ENCODE results near the gene MLXIP. TPM values are rescaled to one million over a fixed set of nuclear protein-coding genes. Genes with fewer than 3 reads are reported as not detected.

Gene MLXIP
- total and polyA plus RNA-seq, 2 donors from 2014 or later: 10.9 to 67.6 TPM

DNA sequence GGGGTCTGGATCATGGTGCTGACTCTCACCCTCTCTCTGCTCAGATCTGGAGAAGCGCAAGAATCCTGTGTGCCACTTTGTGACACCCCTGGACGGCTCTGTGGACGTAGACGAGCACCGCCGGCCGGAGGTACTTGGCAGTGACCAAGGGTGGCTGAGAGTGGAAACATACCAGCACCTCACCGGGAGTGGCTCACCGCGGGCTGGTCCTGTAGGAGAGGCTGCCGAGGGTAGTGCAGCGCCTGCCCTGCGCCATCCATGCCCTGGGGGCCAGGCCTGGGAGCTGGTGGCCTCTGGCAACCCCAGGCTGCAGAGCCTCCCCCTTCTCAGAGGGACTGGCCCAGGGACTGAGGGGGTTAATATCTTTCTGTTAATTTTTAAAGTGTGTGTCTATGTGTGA lies 49.3 kb downstream of the MLXIP start:
- H3K27me3 ChIP-seq (ENCODE audit: control insufficient read depth, insufficient read depth, low read length): no peaks in the 10 kb centered on the region
- intact Hi-C loops (cut with DNase I): no loop called here
- no peak overlapping the region for H3K27ac ChIP-seq (ENCODE audit: low read depth in 2 of 2, low read length in 2 of 2)
- no peak overlapping the region for H3K4me3 ChIP-seq (ENCODE audit: low read length in 3 of 3)
- DNase-seq: no peak
- H3K36me3 ChIP-seq (ENCODE audit: control insufficient read depth in 2 of 3, insufficient read depth in 3 of 3, low read length in 3 of 3): peaks cover 0 to 43% (median 24%) of the 10 kb centered on the region in 3 donors
- peaks cover 0 to 24% (median 18%) of the 10 kb centered on the region in 3 donors for H3K4me1 ChIP-seq (ENCODE audit: control insufficient read depth in 2 of 3, insufficient read depth in 2 of 3, low read depth in 1 of 3, low read length in 3 of 3)
- H3K9me3 ChIP-seq (ENCODE audit: control insufficient read depth in 2 of 3, insufficient read depth in 1 of 3, low read length in 3 of 3): no peaks in the 10 kb centered on the region
- no peak for FAIRE-seq
- no peak overlapping the region for H3K9ac ChIP-seq (ENCODE audit: low read length in 3 of 3)
- TF ChIP-seq, protein P1, sequence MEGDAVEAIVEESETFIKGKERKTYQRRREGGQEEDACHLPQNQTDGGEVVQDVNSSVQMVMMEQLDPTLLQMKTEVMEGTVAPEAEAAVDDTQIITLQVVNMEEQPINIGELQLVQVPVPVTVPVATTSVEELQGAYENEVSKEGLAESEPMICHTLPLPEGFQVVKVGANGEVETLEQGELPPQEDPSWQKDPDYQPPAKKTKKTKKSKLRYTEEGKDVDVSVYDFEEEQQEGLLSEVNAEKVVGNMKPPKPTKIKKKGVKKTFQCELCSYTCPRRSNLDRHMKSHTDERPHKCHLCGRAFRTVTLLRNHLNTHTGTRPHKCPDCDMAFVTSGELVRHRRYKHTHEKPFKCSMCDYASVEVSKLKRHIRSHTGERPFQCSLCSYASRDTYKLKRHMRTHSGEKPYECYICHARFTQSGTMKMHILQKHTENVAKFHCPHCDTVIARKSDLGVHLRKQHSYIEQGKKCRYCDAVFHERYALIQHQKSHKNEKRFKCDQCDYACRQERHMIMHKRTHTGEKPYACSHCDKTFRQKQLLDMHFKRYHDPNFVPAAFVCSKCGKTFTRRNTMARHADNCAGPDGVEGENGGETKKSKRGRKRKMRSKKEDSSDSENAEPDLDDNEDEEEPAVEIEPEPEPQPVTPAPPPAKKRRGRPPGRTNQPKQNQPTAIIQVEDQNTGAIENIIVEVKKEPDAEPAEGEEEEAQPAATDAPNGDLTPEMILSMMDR (IDR thresholded peaks at IDR 0.05; ENCODE audit: borderline replicate concordance, extremely low read depth, insufficient read depth): no peak

DNA sequence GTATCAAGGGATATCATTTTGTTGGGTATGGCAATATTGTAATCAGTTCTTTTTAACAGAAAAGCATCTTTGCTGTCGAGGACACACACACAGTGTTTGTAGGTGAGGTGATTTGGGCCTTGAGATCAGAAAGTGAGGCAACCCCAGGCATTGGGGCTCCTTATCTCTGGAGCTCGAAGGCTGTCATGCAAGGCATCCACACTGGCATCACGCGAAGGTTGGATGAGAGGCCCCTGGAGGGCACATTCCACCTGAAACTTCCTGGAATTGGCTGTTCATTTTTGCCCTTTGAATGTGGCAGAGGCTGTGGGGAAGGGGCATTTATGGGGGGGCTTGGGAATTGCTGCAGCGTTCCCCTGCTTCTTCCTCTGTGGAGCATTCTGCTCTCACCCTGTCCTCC lies 49.9 kb downstream of the MLXIP start:
- H3K9me3 ChIP-seq (ENCODE audit: control insufficient read depth in 2 of 3, insufficient read depth in 1 of 3, low read length in 3 of 3): no peaks in the 10 kb centered on the region
- H3K27me3 ChIP-seq (ENCODE audit: control insufficient read depth, insufficient read depth, low read length): no peaks in the 10 kb centered on the region
- H3K27ac ChIP-seq (ENCODE audit: low read depth in 2 of 2, low read length in 2 of 2): no peak overlapping the region
- H3K9ac ChIP-seq (ENCODE audit: low read length in 3 of 3): no peak overlapping the region
- TF ChIP-seq, protein P1 (IDR thresholded peaks at IDR 0.05; ENCODE audit: borderline replicate concordance, extremely low read depth, insufficient read depth): no peak
- peaks cover 0 to 44% (median 25%) of the 10 kb centered on the region in 3 donors for H3K36me3 ChIP-seq (ENCODE audit: control insufficient read depth in 2 of 3, insufficient read depth in 3 of 3, low read length in 3 of 3)
- H3K4me1 ChIP-seq (ENCODE audit: control insufficient read depth in 2 of 3, insufficient read depth in 2 of 3, low read depth in 1 of 3, low read length in 3 of 3): peaks cover 0 to 20% (median 16%) of the 10 kb centered on the region in 3 donors
- no peak for FAIRE-seq
- intact Hi-C loops (cut with DNase I): no loop called here
- no peak for DNase-seq
- H3K4me3 ChIP-seq (ENCODE audit: low read length in 3 of 3): no peak overlapping the region

- Histone ChIP-seq H3K27me3 (ENCODE audit: control insufficient read depth, insufficient read depth, low read length) (no peaks in the 10 kb centered on the region), H3K9ac (ENCODE audit: low read length in 3 of 3) (no peak overlapping the region), H3K4me3 (ENCODE audit: low read length in 3 of 3) (no peak overlapping the region), H3K36me3 (ENCODE audit: control insufficient read depth in 2 of 3, insufficient read depth in 3 of 3, low read length in 3 of 3) (peaks cover 0 to 44% (median 25%) of the 10 kb centered on the region in 3 donors), H3K9me3 (ENCODE audit: control insufficient read depth in 2 of 3, insufficient read depth in 1 of 3, low read length in 3 of 3) (no peaks in the 10 kb centered on the region), H3K27ac (ENCODE audit: low read depth in 2 of 2, low read length in 2 of 2) (no peak overlapping the region), H3K4me1 (ENCODE audit: control insufficient read depth in 2 of 3, insufficient read depth in 2 of 3, low read depth in 1 of 3, low read length in 3 of 3) (peaks cover 0 to 17% (median 14%) of the 10 kb centered on the region in 3 donors)
- no peak for FAIRE-seq
- DNase-seq: no peak
- TF ChIP-seq, protein P1 (IDR thresholded peaks at IDR 0.05; ENCODE audit: borderline replicate concordance, extremely low read depth, insufficient read depth): no peak
- intact Hi-C loops (cut with DNase I): no loop called here
These were observed 50.6 kb downstream of the MLXIP start for GRCh38 chr12:122129131-122129530.

DNA sequence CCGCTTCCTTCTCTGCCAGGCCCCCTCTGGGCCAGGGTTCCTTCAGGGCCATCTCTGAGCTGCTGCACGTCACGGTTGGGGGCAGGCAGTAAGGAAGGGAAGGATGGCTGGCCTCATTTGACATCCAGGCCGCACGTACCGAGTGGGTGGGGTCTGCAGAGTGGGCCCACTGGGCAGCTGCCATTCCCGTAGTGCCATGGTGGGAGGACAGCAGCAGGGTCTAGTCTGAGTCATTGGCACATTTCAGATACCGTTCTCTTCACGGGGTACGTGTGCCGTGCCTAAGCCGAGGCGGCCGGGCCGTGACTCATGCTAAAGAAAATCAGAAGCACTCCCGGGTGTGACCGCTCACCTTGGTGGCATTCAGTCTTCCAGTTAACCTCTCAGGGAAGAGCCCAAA lies 51.6 kb downstream of the MLXIP start:
- Histone ChIP-seq H3K27me3 (ENCODE audit: control insufficient read depth, insufficient read depth, low read length) (no peaks in the 10 kb centered on the region), H3K9ac (ENCODE audit: low read length in 3 of 3) (no peak overlapping the region), H3K4me3 (ENCODE audit: low read length in 3 of 3) (no peak overlapping the region), H3K4me1 (ENCODE audit: control insufficient read depth in 2 of 3, insufficient read depth in 2 of 3, low read depth in 1 of 3, low read length in 3 of 3) (peaks cover 0 to 17% (median 14%) of the 10 kb centered on the region in 3 donors), H3K36me3 (ENCODE audit: control insufficient read depth in 2 of 3, insufficient read depth in 3 of 3, low read length in 3 of 3) (peaks cover 0 to 49% (median 26%) of the 10 kb centered on the region in 3 donors), H3K27ac (ENCODE audit: low read depth in 2 of 2, low read length in 2 of 2) (no peak overlapping the region), H3K9me3 (ENCODE audit: control insufficient read depth in 2 of 3, insufficient read depth in 1 of 3, low read length in 3 of 3) (no peaks in the 10 kb centered on the region)
- intact Hi-C loops (cut with DNase I): no loop called here
- TF ChIP-seq, protein P1 (IDR thresholded peaks at IDR 0.05; ENCODE audit: borderline replicate concordance, extremely low read depth, insufficient read depth): no peak
- DNase-seq (peak in 1 of 5 donors; percentile 82), FAIRE-seq (no peak)
